GM20431 (cell line): Measurements from ENCODE around the gene PARK7.

Experiments
- in situ Hi-C: fragments of 300-500 bp; cut with MseI, MboI; formaldehyde crosslinking; loops from one replicate; pipeline ENCODE4 v1.15.0; 2020; ENCODE audit warnings: low sequenced_read_pairs; ENCODE audit not compliant: unreplicated experiment

Gene PARK7

GRCh38 chr1:8018492-8019228 is 57.1 kb downstream of the PARK7 start:
- in situ Hi-C loops: no loop called here

GRCh38 chr1:8019229-8019620 is 57.7 kb downstream of the PARK7 start:
- in situ Hi-C loops: no loop called here

- in situ Hi-C loops: loop anchor here (10.0 kb wide), 1 partner anchor 295 kb away; the partner anchor contains the start of gene SLC45A1
Observed at GRCh38 chr1:8020032-8020431, 58.5 kb downstream of the PARK7 start.

GRCh38 chr1:8021676-8022266 is 60.3 kb downstream of the PARK7 start:
- in situ Hi-C loops: loop anchor here (10.0 kb wide), 1 partner anchor 293 kb away; the partner anchor contains the start of gene SLC45A1

DNA sequence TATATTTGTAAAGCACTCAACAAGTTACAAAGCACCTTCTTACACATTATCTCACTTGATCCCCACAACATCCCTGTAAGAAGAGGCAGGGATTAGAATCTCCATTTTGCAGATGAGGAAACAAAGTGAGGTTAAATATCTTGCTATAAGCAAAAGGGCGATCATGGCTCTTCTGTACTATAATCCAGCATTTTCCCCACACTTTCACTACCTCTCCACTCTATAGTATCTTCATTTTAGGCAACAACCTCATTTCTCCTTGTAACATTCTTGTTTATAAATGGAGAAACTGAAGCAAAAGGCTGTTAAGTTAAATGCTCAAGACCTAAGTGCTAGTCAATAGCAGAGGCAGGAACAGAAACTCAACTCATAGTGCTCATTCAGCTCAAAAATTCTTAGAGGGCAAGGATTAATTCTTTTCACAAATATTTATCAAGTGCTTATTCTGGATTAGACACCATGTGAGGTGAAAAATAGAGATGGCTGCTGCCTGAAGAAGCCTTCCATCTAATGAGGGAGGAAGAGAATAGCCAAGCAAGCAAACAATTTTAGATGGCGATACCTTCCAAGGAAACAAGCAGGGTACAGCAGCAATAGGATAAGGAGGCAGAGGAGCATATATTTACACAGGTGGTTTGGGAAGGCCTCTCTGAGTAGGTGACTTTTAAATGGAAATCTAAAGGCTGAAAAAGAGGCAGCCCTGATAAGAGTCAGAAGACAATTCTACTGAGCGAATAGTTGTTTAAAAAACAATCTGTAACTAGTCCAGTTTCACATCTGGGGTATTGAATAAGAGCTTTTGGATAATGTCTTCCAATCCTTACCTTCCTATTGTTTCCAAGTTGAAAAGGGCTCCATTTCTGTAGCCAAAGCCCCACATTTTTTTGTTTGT is 61.1 kb downstream of the PARK7 start:
- in situ Hi-C loops: loop anchor here (10.0 kb wide), 1 partner anchor 292 kb away; the partner anchor contains the start of gene SLC45A1

- in situ Hi-C loops: loop anchor here (10.0 kb wide), 1 partner anchor 291 kb away; the partner anchor contains the start of gene SLC45A1
Observed at GRCh38 chr1:8023287-8023994, 61.9 kb downstream of the PARK7 start.

DNA sequence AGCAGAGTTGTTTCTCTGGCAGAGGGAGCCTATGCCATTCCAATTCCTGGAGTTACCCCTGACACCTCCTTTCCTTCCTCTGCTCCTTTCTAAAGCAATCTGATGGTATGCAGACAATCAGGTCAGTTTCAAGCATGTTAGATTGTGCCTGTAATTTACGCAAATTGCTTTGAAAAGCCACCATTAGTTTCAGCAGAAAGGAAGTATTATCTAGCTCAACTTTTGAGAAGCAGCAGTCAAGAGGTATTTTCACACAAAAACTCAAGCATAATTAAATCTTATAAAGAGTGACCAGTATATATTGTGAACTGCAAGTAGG is 62.4 kb downstream of the PARK7 start:
- in situ Hi-C loops: loop anchor here (10.0 kb wide), 1 partner anchor 291 kb away; the partner anchor contains the start of gene SLC45A1

GRCh38 chr1:8024329-8024728 is 62.8 kb downstream of the PARK7 start:
- in situ Hi-C loops: loop anchor here (10.0 kb wide), 1 partner anchor 290 kb away; the partner anchor contains the start of gene SLC45A1

DNA sequence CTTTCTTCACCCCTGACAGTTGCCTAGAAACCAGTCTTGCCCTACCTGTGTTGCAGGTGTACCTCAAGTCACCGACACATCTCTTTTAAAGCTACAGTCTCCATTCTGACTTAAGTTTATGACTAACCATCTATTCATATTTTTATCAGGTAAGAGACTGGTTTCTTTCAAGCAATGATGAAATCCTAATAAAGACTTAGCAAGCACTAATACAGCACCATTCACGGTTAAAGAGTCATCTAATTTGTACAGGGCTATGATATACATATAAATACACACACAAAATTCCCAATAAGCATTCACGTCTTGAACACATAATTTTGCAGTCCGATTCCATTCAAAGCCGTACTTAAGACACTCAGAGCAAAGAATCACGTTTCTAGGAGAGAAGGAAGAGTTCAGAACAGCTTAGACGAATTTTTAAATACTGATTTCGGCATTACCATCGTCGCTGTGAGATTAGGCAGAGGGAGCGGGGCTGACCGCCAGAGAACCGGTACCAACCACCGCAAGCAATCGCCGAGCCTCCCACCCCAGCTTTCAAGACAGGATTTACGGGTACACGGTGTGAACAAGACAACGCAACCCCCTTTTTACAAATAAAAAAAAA is 63.7 kb downstream of the PARK7 start:
- in situ Hi-C loops: loop anchor here (10.0 kb wide), 1 partner anchor 290 kb away; the partner anchor contains the start of gene SLC45A1

DNA sequence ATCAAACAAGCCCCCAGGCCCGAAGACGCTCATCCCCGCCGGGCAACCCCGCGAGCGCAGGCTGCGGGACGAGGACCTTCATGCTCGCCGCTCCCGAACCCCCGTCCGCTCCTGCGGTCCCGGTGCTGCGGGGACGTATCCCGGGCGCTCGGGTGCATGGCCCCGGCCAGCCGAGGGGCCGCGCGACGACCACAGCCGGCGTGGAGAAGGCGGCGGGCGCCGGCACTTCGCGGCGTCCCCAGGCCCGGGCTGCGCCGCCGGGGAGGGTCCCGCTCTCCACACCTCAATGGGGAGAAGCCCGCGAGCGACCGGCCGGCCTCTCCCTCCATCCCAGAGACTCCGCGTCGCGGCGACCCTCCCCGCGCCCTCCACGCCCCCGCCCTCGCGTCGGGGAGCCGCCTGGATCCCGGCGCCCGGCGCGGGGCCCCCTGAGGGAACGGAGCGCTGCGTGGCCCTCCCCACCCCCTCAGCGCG is 64.2 kb downstream of the PARK7 start:
- in situ Hi-C loops: loop anchor here (10.0 kb wide), 1 partner anchor 289 kb away; the partner anchor contains the start of gene SLC45A1

DNA sequence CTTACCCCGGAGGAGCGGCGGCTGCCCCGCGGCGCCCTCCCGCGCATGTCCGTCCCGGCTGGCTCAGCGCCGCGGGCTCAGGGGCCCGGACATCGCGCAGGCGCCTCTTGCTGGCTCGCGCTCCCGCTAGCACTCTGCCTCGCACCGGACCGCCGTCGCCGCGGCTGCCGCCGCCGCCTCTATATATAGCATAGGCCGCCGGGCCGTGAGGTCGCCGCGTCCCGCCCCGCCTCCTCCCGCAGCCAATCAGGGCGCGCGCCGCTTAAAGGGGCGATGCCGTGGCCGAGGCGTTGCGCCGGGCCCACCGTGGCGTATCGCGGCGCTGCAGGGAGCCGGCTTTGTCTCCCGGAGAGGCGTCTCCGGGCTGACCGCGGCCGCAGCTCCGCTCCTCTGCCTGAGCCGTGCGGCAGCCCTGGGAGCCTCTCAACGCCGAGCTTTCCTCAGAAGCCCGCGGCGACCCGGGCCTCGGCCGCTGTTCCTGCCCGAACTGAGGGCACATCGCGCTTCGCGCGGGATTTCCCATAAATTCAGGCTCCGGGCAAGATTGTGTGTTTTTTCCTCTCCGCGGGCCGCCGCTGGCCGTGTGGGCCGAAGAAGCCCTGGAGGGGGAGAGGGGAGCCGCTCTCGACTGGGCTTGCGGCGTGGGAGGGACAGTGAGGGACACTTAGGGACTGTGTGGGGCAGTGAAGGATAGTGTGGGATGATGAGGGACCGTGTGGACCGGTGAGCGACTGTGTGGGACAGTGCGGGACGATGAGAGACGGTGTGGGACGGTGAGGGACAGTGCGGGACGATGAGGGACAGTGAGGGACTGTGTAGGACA is 64.9 kb downstream of the PARK7 start, which contains the start of gene ERRFI1:
Gene ERRFI1 (minus strand): TSS at position 157 of the 823 bp plus-strand sequence. CDS start 10,690 bp downstream, outside the sequence.
- in situ Hi-C loops: loop anchor here (10.0 kb wide), 1 partner anchor 288 kb away; the partner anchor contains the start of gene SLC45A1

DNA sequence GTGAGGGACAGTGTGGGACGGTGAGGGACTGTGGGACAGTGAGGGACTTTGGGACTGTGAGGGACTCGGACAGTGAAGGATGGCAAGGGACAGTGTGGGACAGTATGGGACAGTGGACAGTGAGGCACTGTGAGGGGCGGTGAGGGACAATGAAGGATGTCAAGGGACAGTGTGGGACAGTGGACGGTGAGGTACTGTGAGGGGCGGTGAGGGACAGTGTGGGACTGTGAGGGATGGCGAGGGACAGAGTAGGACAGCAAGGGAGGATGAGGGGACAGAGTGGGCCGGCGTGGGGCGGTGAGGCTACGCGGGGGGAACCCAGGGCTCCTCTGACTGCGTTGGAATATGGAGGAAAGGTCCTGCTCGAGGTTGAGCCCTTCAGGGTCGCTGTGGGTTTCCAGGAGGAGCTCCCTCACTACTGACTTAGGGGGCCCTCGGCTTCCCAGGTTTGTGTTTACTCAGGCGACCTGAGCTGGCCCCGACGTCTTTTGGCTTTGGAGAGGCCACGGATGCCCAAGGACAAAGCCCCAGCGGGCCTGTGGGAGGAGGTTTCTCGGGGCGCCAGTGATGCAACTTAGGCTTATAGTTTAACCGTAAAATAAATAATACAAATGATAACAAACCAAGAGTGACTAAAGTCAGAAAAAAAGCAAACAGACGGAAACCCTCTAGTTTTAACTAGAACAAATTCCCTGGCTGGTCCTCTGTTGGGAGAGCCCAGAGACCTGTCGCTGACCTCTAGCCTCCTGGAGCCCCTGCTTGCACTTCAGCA is 65.7 kb downstream of the PARK7 start:
- in situ Hi-C loops: loop anchor here (10.0 kb wide), 1 partner anchor 288 kb away; the partner anchor contains the start of gene SLC45A1

DNA sequence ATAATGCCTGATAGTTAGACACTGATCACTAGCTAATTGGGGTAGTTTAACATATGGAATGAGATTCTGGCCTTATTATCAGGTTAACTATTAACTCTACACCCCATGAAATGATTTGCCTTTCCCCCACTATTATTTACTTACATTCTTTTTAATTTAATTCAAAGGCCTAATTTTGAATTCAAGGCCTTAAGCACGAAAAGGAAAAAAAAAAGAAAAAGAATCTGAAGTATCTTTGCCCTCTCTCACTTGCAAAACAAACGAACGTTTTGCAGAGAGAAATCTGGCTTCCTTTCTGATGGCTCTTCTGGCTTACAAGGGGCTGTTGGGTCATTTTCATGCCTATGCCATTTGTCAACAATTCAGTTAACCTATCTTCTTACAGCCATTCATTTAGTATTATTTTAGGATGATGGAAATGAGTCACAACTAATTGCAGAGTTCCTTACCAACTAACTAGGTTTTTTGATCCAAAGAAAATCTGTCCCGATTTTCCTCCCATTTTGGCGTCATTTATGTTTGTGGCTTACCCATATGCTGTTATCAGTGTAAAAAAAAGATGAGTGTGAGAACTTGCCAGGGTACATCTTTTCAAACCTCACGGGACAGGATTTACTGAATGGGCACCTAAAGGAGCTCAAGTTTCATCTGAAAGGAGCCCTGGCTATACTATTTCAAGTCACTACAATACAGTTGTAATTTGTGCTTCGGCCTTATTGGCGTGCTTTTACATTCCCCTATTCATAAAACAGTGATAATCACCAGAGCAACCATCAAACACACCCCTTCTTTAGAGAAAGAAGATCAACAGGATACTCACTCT is 66.4 kb downstream of the PARK7 start:
- in situ Hi-C loops: loop anchor here (10.0 kb wide), 1 partner anchor 287 kb away; the partner anchor contains the start of gene SLC45A1

DNA sequence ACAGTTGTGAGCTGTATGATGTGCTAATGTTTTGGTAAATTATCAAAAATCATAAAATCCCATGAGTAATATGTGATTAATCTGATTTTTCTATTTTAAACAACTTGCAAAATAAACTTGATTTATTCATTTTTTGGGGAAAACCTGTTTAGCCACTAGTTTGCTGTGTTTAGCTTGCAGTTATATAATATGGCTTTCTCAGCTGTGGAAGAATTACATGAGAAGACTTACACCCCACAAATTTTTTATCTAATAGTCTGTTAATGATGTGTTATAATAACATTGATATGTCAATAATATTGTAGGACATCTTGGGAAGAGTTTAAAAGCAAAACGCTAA is 67.0 kb downstream of the PARK7 start:
- in situ Hi-C loops: loop anchor here (10.0 kb wide), 1 partner anchor 286 kb away; the partner anchor contains the start of gene SLC45A1

DNA sequence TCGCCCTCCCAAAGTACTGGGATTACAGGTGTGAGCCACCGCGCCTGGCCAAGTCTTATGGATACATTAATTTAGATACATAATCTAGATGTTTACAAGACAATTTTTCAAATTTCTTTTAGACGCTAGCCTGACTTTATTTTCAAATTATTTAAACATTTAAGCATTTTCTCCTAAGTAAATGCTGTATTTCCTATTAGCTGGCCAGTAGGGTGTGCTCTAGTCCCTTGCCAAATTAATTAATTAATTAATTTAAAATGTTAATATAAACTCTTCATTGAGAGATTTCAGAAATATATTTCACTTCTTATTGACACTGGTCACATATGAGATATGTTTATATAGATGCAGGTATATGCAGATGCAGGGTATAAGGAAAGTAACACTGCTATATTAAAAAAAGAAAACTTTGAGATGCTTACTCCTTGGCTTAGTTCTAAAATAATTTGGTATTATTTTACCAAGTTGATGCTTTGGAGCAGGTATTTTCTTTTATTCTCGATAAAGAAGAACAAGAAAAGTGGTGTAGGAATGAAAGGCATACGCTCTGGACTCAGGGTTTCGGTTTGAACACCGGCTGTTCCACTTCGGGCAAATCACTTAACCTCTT is 69.8 kb downstream of the PARK7 start:
- in situ Hi-C loops: no loop called here

DNA sequence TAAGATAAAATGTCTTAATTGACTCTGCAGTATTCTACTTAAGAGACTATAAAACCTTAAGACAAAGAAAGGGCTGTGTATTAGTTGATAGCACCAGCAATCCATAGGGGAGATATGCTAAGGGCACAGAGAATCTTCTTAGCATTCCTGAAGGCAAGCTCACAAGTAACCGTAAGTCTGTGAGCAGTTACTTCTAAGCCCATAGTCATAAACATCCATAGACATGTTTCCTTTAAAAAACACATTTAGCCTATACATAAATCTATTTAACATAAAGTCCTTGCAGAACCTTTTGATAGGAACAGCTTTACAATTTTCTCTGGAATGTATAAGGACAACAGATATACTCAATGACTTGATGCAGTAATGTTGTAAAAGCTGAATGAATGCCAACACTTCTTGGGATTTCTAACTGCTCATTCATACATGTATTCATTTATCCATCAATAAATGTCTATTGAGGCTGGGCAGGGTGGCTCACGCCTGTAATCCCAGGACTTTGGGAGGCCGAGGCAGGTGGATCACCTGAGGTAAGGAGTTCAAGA is 70.9 kb downstream of the PARK7 start:
- in situ Hi-C loops: no loop called here
